Keratinocyte (primary cell): ENCODE data around the gene BMPR1B. TPM values are rescaled to one million over a fixed set of nuclear protein-coding genes. Genes with fewer than 3 reads are reported as not detected.

Experiments used
- DNase-seq: peaks from one replicate; pipeline ENCODE4 v3.0.0-alpha.2; 2011; ENCODE audit warnings: low read depth, missing footprints, low spot score
- FAIRE-seq: peaks from 2 replicates; lab custom pipeline; 2011; peaks lifted over from hg19 to GRCh38; lab: Jason Lieb, UNC
- H2AFZ ChIP-seq: 2 replicates; pipeline ENCODE4 v1.6.0; 2012; ENCODE audit warnings: low read length, control low read depth, inconsistent platforms; ENCODE audit not compliant: control insufficient read depth
- H3K27ac ChIP-seq: 2 replicates; pipeline ENCODE4 v1.5.1; 2011; ENCODE audit warnings: low read length; ENCODE audit not compliant: control insufficient read depth, insufficient read depth
- H3K27me3 ChIP-seq: 3 replicates; pipeline ENCODE4 v1.6.0; 2011; ENCODE audit warnings: low read length; ENCODE audit not compliant: control insufficient read depth, insufficient read depth; ENCODE audit errors: extremely low read depth
- H3K36me3 ChIP-seq, 2 experiments: 2 replicates in 1 of 2; 3 replicates in 1 of 2; pipeline ENCODE4 v1.5.1; 2011; ENCODE audit warnings: low read length in 2 of 2, mild to moderate bottlenecking in 1 of 2; ENCODE audit not compliant: control insufficient read depth in 2 of 2, insufficient read depth in 2 of 2; ENCODE audit errors: extremely low read depth in 1 of 2
- H3K4me1 ChIP-seq: 3 replicates; pipeline ENCODE4 v1.5.1; 2011; ENCODE audit warnings: low read length; ENCODE audit not compliant: control insufficient read depth, insufficient read depth; ENCODE audit errors: extremely low read depth
- H3K4me2 ChIP-seq: 3 replicates; pipeline ENCODE4 v1.6.0; 2011; ENCODE audit warnings: low read depth, low read length; ENCODE audit not compliant: control insufficient read depth, insufficient read depth; ENCODE audit errors: extremely low read depth
- H3K4me3 ChIP-seq, 3 experiments: fragments of 200-600 bp in 1 of 3; sonication (generic) in 1 of 3; 2 replicates in 2 of 3; 3 replicates in 1 of 3; pipeline ENCODE4 v1.5.1; 2011 to 2016; ENCODE audit warnings: low read length in 3 of 3, mild to moderate bottlenecking in 3 of 3, control low read depth in 2 of 3, inconsistent platforms in 1 of 3, low read depth in 1 of 3, mixed read lengths in 1 of 3, mixed run types in 1 of 3, moderate library complexity in 1 of 3; ENCODE audit not compliant: control insufficient read depth in 2 of 3, insufficient read depth in 2 of 3; ENCODE audit errors: extremely low read depth in 1 of 3
- H3K79me2 ChIP-seq: 2 replicates; pipeline ENCODE4 v1.6.0; 2012; ENCODE audit warnings: low read length; ENCODE audit not compliant: control insufficient read depth, insufficient read depth
- H3K9ac ChIP-seq: 3 replicates; pipeline ENCODE4 v1.6.0; 2011; ENCODE audit warnings: low read length; ENCODE audit not compliant: control insufficient read depth, insufficient read depth; ENCODE audit errors: extremely low read depth
- H3K9me1 ChIP-seq: 3 replicates; pipeline ENCODE4 v1.6.0; 2011; ENCODE audit warnings: low read length; ENCODE audit not compliant: control insufficient read depth, insufficient read depth; ENCODE audit errors: extremely low read depth
- H3K9me3 ChIP-seq: 2 replicates; pipeline ENCODE4 v1.5.1; 2012; ENCODE audit warnings: low read depth, low read length; ENCODE audit not compliant: control insufficient read depth
- H4K20me1 ChIP-seq: 3 replicates; pipeline ENCODE4 v1.6.0; 2011; ENCODE audit warnings: low read length; ENCODE audit not compliant: control insufficient read depth, insufficient read depth; ENCODE audit errors: extremely low read depth
- CTCF ChIP-seq, 3 experiments: IDR thresholded peaks in 1 of 3; conservative IDR thresholded peaks in 1 of 3; optimal IDR thresholded peaks in 1 of 3; 2 replicates in 2 of 3; 3 replicates in 1 of 3; pipeline versions ENCODE3 to v1.5.1; 2011; ENCODE audit warnings: low read length in 3 of 3, mild to moderate bottlenecking in 3 of 3, moderate library complexity in 2 of 3, control low read depth in 1 of 3, inconsistent platforms in 1 of 3; ENCODE audit not compliant: insufficient read depth in 2 of 3; ENCODE audit errors: extremely low read depth in 1 of 3
- EZH2 ChIP-seq: IDR thresholded peaks from one replicate; pipeline ENCODE4 v1.6.1; 2012; ENCODE audit warnings: inconsistent platforms, mild to moderate bottlenecking, low read length, moderate library complexity
- dilution Hi-C: fragments of 300-500 bp; cut with MboI; formaldehyde crosslinking; loops from one replicate; pipeline ENCODE4 v1.7.0; 2020; ENCODE audit warnings: low sequenced_read_pairs; ENCODE audit not compliant: extremely low pct_ligation_motif_present
- polyA plus RNA-seq, 5 experiments: library from polyadenylated mRNA; depleted of rRNA in 3 of 5; stranded (reverse) in 3 of 5; stranded (forward) in 1 of 5; unstranded in 1 of 5; fragments of >200 nt; gene quantifications; 1 replicate in 1 of 5; 2 replicates in 3 of 5; 3 replicates in 1 of 5; pipeline versions ENCODE4 v1.2.1 to v1.2.3, GENCODE V29; 2011 to 2012; ENCODE audit warnings: missing spikeins in 2 of 5, low read depth in 1 of 5, low replicate concordance in 1 of 5

Gene BMPR1B
- polyA plus RNA-seq, 1 donor (not counting 4 experiments of a cell fraction or from before 2014, with no cell fraction given), result 0.89 TPM

DNA sequence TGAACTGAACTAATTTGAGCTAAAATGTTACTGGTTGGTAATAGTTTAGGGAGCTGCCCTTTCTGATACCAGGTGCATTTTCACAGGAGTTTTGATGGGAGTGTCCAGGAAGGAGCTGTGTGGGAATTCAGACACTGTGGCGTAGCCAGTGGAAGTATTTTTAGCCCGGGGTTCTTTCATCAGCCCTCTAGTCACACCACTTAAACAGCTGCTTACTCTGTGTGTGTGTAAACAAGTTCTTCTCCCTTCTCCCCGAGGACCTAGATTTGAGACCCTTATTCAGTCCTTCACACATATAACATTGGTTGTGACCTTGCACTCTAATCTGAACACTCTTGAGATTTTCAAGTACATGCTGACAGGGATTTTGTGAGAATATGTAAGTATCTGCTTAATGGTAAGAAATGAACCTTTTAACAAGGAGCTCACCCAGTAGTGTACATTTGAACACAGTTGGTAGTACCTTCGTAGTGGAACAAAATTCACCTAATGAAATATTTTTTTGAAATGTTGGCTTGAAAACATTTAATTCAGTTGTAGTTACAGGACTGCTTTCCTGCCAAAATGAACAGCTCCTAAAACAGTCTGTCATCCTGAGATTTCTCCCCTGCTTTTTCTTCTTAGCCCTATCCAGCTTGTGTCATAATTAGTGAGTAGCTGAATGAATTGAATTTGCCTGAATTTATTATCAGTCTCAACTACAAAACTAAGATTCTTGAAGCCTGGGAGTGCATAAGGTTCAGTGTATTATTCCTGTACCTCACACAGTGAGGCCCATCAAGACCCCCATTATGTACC, 61.8 kb downstream of the BMPR1B start:
- Histone ChIP-seq H3K27me3 (no peaks in the 10 kb centered on the region), H4K20me1 (no peaks in the 10 kb centered on the region), H3K9me1 (no peaks in the 10 kb centered on the region), H3K9ac (no peak overlapping the region), H3K4me3 (no peak overlapping the region), H3K79me2 (no peaks in the 10 kb centered on the region), H3K4me1 (no peaks in the 10 kb centered on the region), H3K36me3 (no peaks in the 10 kb centered on the region), H3K4me2 (no peak overlapping the region), H3K9me3 (no peaks in the 10 kb centered on the region), H3K27ac (no peak overlapping the region), H2AFZ (no peak overlapping the region)
- dilution Hi-C loops, result no loop called here
- DNase-seq (no peak), FAIRE-seq (no peak)
- no peak for TF ChIP-seq EZH2
- TF ChIP-seq CTCF (optimal IDR thresholded peaks at IDR 0.05 in 1 of 3, IDR thresholded peaks at IDR 0.05 in 1 of 3, conservative IDR thresholded peaks at IDR 0.05 in 1 of 3; ENCODE audit: extremely low read depth in 1 of 3, insufficient read depth in 2 of 3, low read length in 3 of 3), result no peak

- no peaks in the 10 kb centered on the region for H3K9me3 ChIP-seq
- no peaks in the 10 kb centered on the region for H4K20me1 ChIP-seq
- no peak overlapping the region for H3K27ac ChIP-seq
- TF ChIP-seq EZH2, result no peak
- TF ChIP-seq CTCF (optimal IDR thresholded peaks at IDR 0.05 in 1 of 3, IDR thresholded peaks at IDR 0.05 in 1 of 3, conservative IDR thresholded peaks at IDR 0.05 in 1 of 3; ENCODE audit: extremely low read depth in 1 of 3, insufficient read depth in 2 of 3, low read length in 3 of 3), result no peak
- no peaks in the 10 kb centered on the region for H3K9me1 ChIP-seq
- no peak overlapping the region for H3K4me3 ChIP-seq
- H3K4me2 ChIP-seq, result no peak overlapping the region
- FAIRE-seq (no peak), DNase-seq (no peak)
- dilution Hi-C loops, result no loop called here
- no peaks in the 10 kb centered on the region for H3K79me2 ChIP-seq
- H3K27me3 ChIP-seq, result no peaks in the 10 kb centered on the region
- H3K9ac ChIP-seq, result no peak overlapping the region
- no peak overlapping the region for H2AFZ ChIP-seq
- peaks cover 30% of the 10 kb centered on the region for H3K4me1 ChIP-seq
- H3K36me3 ChIP-seq, result no peaks in the 10 kb centered on the region
Observed at GRCh38 chr4:94826206-94826605, 68.5 kb downstream of the BMPR1B start.
